Panc1 (cell line): ENCODE measurements around the gene LYZL2.
"Not testable (repeated sequence)": the region's sequence is repeated elsewhere in the genome, so short reads cannot be mapped to it uniquely, and the experiment has no call there.

Experiments used
- POLR2AphosphoS5 ChIP-seq: IDR thresholded peaks from 2 replicates; pipeline ENCODE4 v1.6.1; 2012; ENCODE audit warnings: mild to moderate bottlenecking, low read depth, low read length, moderate library complexity
- TCF7L2 ChIP-seq: IDR thresholded peaks from 2 replicates; pipeline ENCODE4 v1.6.1; 2011; ENCODE audit warnings: mild to moderate bottlenecking, low read depth, low read length, inconsistent platforms
- TF ChIP-seq, protein P1 (sequence below): fragments of 450-650 bp; IDR thresholded peaks from 2 replicates; pipeline ENCODE4 v1.5.1; 2017; ENCODE audit warnings: mild to moderate bottlenecking
- TF ChIP-seq, protein P2 (sequence below), 2 experiments: IDR thresholded peaks; 2 replicates each; pipeline ENCODE4 v1.6.1; 2011 to 2012; ENCODE audit warnings: low read depth in 2 of 2, control low read depth in 1 of 2, low read length in 1 of 2, mild to moderate bottlenecking in 1 of 2, moderate library complexity in 1 of 2; ENCODE audit not compliant: insufficient read depth in 1 of 2

DNA sequence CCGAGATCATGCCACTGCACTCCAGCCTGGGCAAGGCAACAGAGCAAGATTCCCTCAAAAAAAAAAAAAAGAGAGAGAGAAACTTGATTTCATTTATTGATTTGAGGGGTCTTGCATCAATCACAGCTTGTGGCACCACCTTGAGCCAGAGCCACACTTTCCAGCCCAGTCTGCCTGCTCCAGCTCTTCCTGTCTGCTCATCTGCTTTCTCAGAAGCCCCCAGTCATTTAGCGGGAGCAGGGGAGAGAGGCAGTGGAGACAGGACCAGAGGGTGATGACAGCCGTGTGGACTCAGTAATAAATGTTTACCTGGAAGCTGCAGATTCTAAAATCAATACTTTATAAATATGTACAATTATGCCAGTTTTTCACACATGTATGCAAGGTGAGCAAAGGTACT, 30.8 kb upstream of the LYZL2 start:
- TF ChIP-seq, protein P1, sequence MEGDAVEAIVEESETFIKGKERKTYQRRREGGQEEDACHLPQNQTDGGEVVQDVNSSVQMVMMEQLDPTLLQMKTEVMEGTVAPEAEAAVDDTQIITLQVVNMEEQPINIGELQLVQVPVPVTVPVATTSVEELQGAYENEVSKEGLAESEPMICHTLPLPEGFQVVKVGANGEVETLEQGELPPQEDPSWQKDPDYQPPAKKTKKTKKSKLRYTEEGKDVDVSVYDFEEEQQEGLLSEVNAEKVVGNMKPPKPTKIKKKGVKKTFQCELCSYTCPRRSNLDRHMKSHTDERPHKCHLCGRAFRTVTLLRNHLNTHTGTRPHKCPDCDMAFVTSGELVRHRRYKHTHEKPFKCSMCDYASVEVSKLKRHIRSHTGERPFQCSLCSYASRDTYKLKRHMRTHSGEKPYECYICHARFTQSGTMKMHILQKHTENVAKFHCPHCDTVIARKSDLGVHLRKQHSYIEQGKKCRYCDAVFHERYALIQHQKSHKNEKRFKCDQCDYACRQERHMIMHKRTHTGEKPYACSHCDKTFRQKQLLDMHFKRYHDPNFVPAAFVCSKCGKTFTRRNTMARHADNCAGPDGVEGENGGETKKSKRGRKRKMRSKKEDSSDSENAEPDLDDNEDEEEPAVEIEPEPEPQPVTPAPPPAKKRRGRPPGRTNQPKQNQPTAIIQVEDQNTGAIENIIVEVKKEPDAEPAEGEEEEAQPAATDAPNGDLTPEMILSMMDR = not testable (repeated sequence)
- not testable (repeated sequence) for TF ChIP-seq POLR2AphosphoS5, TCF7L2
- TF ChIP-seq, protein P2, sequence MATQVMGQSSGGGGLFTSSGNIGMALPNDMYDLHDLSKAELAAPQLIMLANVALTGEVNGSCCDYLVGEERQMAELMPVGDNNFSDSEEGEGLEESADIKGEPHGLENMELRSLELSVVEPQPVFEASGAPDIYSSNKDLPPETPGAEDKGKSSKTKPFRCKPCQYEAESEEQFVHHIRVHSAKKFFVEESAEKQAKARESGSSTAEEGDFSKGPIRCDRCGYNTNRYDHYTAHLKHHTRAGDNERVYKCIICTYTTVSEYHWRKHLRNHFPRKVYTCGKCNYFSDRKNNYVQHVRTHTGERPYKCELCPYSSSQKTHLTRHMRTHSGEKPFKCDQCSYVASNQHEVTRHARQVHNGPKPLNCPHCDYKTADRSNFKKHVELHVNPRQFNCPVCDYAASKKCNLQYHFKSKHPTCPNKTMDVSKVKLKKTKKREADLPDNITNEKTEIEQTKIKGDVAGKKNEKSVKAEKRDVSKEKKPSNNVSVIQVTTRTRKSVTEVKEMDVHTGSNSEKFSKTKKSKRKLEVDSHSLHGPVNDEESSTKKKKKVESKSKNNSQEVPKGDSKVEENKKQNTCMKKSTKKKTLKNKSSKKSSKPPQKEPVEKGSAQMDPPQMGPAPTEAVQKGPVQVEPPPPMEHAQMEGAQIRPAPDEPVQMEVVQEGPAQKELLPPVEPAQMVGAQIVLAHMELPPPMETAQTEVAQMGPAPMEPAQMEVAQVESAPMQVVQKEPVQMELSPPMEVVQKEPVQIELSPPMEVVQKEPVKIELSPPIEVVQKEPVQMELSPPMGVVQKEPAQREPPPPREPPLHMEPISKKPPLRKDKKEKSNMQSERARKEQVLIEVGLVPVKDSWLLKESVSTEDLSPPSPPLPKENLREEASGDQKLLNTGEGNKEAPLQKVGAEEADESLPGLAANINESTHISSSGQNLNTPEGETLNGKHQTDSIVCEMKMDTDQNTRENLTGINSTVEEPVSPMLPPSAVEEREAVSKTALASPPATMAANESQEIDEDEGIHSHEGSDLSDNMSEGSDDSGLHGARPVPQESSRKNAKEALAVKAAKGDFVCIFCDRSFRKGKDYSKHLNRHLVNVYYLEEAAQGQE (IDR thresholded peaks at IDR 0.05; ENCODE audit: insufficient read depth in 1 of 2, low read depth in 2 of 2, low read length in 1 of 2) = not testable (repeated sequence)
